Measurements from ENCODE around the gene LAMA3.
A peak's percentile ranks its signal among the peaks of the same experiment; 100 is the strongest.

The LAMA3 gene

GRCh38 chr18:23825496-23825895 is 136.2 kb downstream of the LAMA3 start:
- no peak for DNase-seq (ENCODE audit: low spot score)

DNA sequence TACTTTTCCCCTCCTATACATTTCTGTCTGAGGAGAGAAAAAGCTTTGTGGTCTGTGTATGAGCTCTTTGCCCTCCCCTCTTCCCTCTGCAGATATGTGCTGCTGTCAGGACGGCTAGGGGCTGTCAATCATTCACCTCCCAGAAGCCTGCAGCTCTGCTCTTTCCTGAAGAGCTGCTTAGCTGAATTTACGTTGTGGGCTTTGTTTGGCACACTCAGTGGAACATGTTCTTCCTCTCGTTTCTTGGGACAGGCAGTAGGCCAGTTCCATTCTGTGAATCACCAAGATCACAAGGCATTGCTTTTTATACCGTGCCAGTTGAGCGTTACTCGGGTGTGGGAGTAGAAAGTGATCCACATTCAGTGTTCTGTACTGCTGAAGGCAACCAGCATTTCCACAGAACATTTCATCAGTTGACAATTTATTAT is 136.7 kb downstream of the LAMA3 start:
- DNase-seq (ENCODE audit: low spot score) = no peak

DNA sequence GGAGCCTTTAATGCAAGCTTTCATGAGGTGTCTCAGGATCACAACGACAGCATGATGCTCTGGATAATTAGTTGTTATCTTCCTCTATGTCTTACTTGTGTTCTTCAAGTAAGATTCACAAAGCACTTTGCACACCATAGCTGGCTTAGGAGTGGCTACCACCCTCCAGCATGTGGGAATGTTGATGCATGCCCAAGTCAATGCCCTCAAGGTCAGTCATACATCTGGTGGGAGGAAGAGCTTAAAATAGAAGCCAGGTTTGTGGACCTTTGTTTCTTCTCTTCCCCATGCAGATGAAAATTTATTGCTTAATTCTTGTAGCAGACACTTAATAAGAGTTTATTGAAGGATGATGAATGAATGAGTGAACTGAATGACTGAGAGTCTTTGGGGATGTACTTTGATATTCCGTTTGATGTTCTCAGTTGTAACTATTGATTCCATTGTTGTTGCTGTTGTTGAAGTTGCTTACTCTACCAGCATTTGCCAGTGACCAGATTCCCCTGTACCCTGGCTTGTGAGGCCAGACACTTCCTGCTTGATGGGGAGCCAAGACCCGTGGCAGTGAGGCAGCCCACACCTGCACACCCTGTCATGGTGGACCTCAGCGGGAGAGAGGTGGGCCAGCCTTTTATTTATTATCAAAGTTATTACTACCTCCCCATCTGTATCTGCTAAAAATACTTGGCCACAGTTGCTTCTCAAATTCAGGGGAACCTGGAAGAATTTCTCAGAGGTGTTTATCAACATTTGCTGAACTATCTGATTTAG is 137.8 kb downstream of the LAMA3 start:
- DNase-seq (ENCODE audit: low spot score) = no peak

DNA sequence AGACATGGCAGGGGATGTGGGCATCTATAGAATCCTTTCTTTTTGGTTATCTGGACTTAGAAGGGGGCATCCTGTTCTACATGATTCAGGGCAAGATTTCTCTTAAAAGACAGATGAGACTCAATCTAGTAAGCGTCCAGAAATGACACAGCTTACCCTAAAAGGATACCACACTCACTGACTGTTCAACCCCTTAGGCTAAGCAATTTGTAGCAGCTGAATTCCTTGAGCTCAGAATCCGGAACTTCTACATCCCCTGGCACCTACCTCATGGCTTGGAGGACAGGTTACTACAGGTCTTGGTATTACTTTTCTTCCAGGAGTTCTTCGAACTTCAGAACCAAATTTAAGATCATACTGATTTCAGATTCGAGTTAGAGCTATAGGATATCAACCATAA is 138.4 kb downstream of the LAMA3 start:
- DNase-seq (ENCODE audit: low spot score) = no peak

- peak; percentile 90 for DNase-seq (ENCODE audit: low spot score)
These were observed 139.2 kb downstream of the LAMA3 start for GRCh38 chr18:23828426-23828825.

DNA sequence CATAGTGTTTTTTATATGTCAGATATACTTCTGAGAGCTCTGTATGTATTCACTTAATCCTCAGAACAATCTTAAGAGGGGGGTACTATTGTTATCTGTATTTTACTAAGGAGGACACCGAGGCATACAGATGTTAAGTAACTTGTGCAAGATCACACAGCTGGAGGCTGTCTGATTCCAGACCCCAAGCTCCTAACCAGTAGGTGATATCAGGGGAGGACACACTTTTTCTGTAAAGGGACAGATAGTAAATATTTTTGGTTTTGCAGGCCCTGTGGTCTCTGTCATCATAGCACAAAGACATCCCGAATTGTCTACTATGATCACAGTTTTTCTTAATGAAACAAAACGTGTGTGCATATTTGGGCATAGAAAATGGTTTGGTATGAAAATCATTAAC is 143.7 kb downstream of the LAMA3 start:
- DNase-seq (ENCODE audit: low spot score) = no peak

DNA sequence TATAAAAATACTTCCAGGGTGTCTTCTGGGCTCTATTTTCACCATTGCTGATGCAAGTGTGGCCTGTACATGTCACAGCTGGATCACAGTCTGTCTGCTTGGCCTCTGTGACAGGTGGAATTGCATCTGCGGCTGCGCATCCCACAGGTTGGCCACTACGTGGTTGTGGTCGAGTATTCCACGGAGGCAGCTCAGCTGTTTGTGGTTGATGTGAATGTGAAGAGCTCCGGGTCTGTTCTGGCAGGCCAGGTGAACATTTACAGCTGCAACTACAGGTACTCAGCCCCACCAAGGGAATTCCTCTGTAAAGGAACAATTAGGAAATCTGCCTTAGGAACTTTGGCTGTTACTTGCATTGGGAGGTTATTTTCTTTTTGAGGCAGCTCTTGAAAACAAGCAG is 144.5 kb downstream of the LAMA3 start:
- DNase-seq (ENCODE audit: low spot score) = no peak

- DNase-seq (ENCODE audit: low spot score) = no peak
These were observed 145.8 kb downstream of the LAMA3 start for GRCh38 chr18:23835091-23835490.

- no peak for DNase-seq (ENCODE audit: low spot score)
These were observed 146.3 kb downstream of the LAMA3 start for GRCh38 chr18:23835506-23835905.

- DNase-seq (ENCODE audit: low spot score) = no peak
These were observed 148.3 kb downstream of the LAMA3 start for GRCh38 chr18:23837591-23837990.

- DNase-seq (ENCODE audit: low spot score) = no peak
These were observed 149.0 kb downstream of the LAMA3 start for GRCh38 chr18:23838233-23838632.

DNA sequence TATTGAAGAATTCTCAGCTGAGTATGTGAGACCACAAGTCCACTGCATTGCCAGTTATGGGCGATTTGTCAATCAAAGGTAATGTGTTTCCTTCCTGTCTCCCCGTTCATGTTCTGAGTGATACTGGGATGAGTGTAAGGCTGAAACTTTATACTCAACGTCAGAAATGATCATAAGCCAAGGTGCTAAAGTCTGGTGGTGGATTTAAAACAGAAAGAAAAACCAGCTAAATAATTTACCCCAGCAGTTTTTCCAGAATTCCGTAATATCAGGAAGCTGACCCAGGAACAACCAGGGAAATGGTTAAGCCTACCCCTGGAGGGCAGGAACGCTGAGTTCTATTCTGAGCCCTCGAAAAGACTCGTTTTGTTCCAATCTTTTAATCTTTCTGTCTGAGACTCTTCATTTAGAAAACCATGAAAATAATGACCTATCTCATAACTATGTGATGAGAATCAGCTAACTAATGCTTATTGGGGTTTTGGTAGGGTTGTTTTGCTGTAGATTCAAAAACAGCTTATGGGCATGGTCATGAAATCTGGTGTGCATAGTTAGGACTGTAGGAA is 149.6 kb downstream of the LAMA3 start:
- no peak for DNase-seq (ENCODE audit: low spot score)

DNA sequence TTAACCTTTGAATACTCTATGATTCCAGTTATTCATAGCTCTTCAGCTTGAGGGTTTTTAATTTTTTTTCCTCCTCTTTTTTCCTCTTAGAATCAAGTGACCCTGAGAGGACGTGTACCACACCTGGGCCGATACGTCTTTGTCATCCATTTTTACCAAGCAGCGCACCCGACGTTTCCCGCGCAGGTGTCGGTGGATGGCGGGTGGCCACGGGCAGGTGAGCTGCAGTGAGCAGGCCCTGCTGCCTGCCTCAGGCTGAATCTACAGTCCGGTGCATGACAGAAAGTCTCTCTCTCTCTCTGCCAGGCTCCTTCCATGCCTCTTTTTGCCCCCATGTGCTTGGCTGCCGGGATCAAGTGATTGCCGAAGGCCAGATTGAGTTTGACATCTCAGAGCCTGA is 153.1 kb downstream of the LAMA3 start:
- DNase-seq (ENCODE audit: low spot score) = no peak

DNA sequence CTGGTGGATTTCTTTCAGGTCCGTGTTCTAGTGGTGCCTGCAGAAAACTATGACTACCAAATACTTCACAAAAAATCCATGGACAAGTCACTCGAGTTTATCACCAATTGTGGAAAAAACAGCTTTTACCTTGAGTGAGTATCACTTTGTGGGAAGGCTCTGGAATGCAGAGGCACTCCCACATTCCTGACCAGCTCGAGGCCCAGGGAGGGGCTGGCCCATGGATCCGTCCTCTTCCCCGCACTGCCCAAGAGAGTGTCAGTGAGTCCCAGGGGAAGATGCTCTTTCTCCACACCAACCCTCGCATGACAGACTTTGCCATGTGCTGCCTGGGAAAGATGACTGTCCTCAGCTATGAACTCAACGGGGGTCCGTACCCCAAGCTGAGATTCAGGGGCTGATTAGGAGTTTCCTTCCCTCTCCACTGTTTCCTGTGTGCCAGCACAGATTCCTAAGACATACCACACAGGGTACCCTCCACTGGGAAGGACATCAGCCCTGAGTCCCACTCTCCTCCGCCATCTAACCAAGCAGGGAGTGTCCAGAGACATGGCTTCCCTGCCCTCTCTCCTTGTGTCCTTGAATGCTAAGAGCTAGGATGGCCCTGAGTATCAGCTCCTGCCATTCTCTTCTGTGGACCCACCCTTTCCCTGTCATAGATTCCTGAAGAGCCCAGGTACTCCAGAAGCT is 155.9 kb downstream of the LAMA3 start:
- DNase-seq (ENCODE audit: low spot score) = no peak

GRCh38 chr18:23845988-23846630 is 156.9 kb downstream of the LAMA3 start:
- no peak for DNase-seq (ENCODE audit: low spot score)

DNA sequence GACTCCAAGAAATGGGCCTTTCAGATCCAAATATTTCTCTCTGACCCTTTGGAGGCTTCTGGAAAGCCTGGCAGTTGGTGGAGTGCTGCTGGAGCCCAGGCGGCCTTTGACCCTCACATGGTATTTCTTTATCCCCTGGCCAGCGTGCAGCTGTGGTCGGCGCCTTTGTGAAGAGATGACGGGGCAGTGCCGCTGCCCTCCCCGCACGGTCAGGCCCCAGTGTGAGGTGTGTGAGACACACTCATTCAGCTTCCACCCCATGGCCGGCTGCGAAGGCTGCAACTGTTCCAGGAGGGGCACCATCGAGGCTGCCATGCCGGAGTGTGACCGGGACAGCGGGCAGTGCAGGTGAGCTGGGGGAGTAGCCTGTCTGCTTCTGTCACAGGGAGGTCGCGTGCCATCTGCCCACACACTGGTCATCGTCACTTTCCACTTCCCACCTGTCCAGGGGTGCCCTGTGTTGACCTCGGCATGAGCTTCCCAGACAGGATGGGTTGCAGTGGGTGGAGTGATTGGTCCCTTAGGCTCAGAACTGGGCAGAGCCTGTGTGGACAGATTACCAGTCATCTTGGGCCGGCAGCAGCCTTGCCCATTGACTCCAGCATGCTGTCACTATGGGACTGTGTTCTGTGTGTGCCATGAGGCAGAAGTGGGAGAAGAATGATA is 158.2 kb downstream of the LAMA3 start:
- no peak for DNase-seq (ENCODE audit: low spot score)

DNA sequence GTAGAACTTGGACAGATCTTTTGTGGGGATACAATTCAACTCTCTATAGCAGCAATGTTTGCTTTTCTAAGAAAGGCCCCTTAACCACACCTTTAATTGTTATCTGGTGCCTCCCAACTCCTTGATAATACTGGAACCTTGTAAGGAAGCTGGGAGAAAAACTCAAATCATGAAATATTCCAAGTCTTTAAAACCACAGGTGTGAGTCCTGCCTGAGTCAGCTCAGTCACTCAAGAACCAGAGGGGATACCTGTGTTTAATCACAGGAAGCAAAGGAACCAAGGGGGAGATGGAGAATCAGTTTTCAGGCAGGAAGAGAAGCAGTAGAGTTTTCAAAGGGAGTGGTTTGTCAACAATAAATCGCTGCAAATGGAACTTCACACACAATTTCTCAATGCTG is 159.9 kb downstream of the LAMA3 start:
- no peak for DNase-seq (ENCODE audit: low spot score)

DNA sequence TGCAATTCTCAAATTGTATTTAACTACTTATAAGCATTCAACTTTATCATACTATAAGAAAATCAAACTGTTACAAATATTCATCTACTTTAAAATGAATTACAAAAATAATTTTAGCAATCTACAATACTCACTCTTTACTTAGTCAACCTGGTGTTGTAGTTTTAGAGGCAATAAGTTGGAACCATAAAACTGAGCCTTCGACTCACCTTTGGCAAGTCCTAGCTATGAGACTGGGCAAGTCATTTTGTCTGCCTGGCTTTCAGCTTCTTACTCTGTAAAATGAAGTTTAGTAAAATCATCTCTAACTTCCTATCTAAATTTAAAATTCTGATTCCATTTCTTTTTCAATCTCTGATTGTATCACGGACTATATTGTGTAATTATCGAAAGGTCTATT is 161.0 kb downstream of the LAMA3 start:
- DNase-seq (ENCODE audit: low spot score) = no peak

DNA sequence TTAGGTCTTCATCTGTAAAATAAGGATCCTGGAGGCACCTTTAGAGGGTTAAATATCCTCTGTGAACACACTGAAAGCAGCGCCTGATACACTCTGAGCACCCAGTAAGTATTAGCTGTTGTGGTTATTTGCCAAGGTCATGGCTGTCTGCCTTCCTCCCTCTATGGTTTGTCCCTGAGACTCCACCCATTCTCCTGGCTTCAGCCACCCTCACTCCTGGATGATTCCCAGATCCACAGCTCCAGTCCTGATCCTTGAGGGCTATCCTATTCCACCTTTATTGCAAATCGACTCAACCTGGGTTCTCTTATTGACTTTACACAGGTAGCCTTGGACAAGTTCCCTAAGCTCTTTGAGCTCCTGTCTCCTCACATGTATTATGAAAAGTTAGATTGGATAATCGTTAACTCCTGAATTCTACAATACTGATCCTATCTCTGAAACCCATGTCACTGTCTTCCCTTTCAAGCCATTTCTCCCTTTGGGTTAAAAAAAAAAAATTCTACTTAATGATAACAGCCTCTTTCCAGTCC is 162.3 kb downstream of the LAMA3 start:
- no peak for DNase-seq (ENCODE audit: low spot score)

GRCh38 chr18:23852236-23853045 is 163.2 kb downstream of the LAMA3 start:
- no peak for DNase-seq (ENCODE audit: low spot score)

Measured in CD4-positive, alpha-beta T cell treated with Interleukin-2 at 100 ng/mL for 4 hours (primary cell).